Breast epithelium (tissue), 4 donors: ENCODE measurements around the gene HNRNPA0. TPM values are rescaled to one million over a fixed set of nuclear protein-coding genes. Genes with fewer than 3 reads are reported as not detected.

Experiments used
- DNase-seq, 2 donors: peaks; one replicate each; pipeline ENCODE4 v3.0.0-alpha.2; 2019; ENCODE audit warnings: low spot score in 2 of 2
- H3K27ac ChIP-seq, 2 donors: fragments of 200-600 bp; sonication (generic) in 1 of 2; one replicate each; pipeline ENCODE4 v1.5.1; 2016 to 2019; ENCODE audit warnings: mild to moderate bottlenecking in 1 of 2
- H3K27me3 ChIP-seq, 2 donors: fragments of 200-600 bp; sonication (generic) in 1 of 2; one replicate each; pipeline versions ENCODE4 v1.5.1 to v1.6.0; 2017 to 2019; ENCODE audit warnings: control low read depth in 1 of 2, mild to moderate bottlenecking in 1 of 2
- H3K36me3 ChIP-seq: fragments of 200-600 bp; one replicate; pipeline ENCODE4 v1.5.1; 2019
- H3K4me1 ChIP-seq, 2 donors: fragments of 200-600 bp; sonication (generic); one replicate each; pipeline ENCODE4 v1.5.1; 2016 to 2019; ENCODE audit warnings: control low read depth in 1 of 2
- H3K4me3 ChIP-seq, 3 donors: fragments of 200-600 bp; sonication (generic); 1 replicate in 2 of 3; 2 replicates in 1 of 3; pipeline ENCODE4 v1.5.1; 2016 to 2019; ENCODE audit warnings: mild to moderate bottlenecking in 3 of 3, moderate library complexity in 2 of 3
- H3K9me3 ChIP-seq, 2 donors: fragments of 200-600 bp; sonication (generic) in 1 of 2; one replicate each; pipeline ENCODE4 v1.5.1; 2016 to 2019; ENCODE audit warnings: control low read depth in 1 of 2
- POLR2A ChIP-seq: fragments of 450-650 bp; IDR thresholded peaks from one replicate; pipeline ENCODE4 v1.6.1; 2016; ENCODE audit warnings: antibody characterized with exemption, mild to moderate bottlenecking, moderate library complexity
- POLR2AphosphoS5 ChIP-seq, 3 donors: sonication (generic); formaldehyde crosslinking; IDR thresholded peaks; one replicate each; pipeline ENCODE4 v1.6.1; 2017; ENCODE audit warnings: antibody characterized with exemption in 3 of 3
- intact Hi-C: fragments of 100-400 bp; cut with DNase I; formaldehyde crosslinking; loops from one replicate; pipeline ENCODE4 v1.15.1; 2023; ENCODE audit warnings: low total_unique reads
- total RNA-seq, 3 donors: library from RNA; depleted of rRNA; stranded (reverse); fragments of >200 nt; gene quantifications; one replicate each; pipeline ENCODE4 v1.1.0, GENCODE V29; 2016
- TF ChIP-seq, protein P1 (sequence below), 3 donors: fragments of 450-650 bp; IDR thresholded peaks; one replicate each; pipeline ENCODE4 v1.5.1; 2016 to 2017; ENCODE audit warnings: antibody characterized with exemption in 3 of 3, mild to moderate bottlenecking in 3 of 3, moderate library complexity in 3 of 3

The HNRNPA0 gene
- total RNA-seq, 3 donors from 2014 or later, result 11.5 to 13.3 (median 11.8) TPM

DNA sequence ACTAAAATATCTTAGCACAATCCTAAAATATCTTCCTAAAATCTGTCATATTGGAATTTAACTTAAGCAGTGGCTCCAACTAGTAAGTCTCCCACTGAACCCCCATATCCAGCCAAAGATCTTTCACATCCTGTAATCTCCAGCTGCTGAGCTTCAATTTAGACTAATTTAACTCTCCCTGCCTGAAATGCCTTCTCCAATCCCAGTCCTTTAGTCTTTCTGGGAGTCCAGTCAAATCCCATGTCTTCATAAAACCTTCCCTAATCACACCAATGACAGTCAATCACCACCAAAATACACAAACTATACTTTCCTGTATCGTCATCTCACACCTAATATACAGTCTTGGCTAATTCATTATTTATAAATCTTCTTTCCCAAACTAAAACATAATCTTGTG, 17.7 kb downstream of the HNRNPA0 start:
- intact Hi-C loops, result no loop called here
- Histone ChIP-seq H3K27me3 (no peaks in the 10 kb centered on the region), H3K27ac (peak overlapping the region in 1 of 2 donors; percentile 36), H3K4me3 (no peak overlapping the region), H3K36me3 (no peaks in the 10 kb centered on the region), H3K9me3 (no peaks in the 10 kb centered on the region), H3K4me1 (no peaks in the 10 kb centered on the region)
- no peak for DNase-seq
- TF ChIP-seq, protein P1, sequence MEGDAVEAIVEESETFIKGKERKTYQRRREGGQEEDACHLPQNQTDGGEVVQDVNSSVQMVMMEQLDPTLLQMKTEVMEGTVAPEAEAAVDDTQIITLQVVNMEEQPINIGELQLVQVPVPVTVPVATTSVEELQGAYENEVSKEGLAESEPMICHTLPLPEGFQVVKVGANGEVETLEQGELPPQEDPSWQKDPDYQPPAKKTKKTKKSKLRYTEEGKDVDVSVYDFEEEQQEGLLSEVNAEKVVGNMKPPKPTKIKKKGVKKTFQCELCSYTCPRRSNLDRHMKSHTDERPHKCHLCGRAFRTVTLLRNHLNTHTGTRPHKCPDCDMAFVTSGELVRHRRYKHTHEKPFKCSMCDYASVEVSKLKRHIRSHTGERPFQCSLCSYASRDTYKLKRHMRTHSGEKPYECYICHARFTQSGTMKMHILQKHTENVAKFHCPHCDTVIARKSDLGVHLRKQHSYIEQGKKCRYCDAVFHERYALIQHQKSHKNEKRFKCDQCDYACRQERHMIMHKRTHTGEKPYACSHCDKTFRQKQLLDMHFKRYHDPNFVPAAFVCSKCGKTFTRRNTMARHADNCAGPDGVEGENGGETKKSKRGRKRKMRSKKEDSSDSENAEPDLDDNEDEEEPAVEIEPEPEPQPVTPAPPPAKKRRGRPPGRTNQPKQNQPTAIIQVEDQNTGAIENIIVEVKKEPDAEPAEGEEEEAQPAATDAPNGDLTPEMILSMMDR (IDR thresholded peaks at IDR 0.05), result no peak
- TF ChIP-seq POLR2AphosphoS5 (IDR thresholded peaks at IDR 0.05), result no peak
- TF ChIP-seq POLR2A, result no peak

GRCh38 chr5:137735555-137736284, 18.4 kb downstream of the HNRNPA0 start, which contains the start of gene KLHL3:
Gene KLHL3, minus strand, starts transcription at chr5:137736089. Its CDS starts 443 bp downstream, at chr5:137735646.
- intact Hi-C loops, result no loop called here
- no peak for DNase-seq
- TF ChIP-seq POLR2AphosphoS5 (IDR thresholded peaks at IDR 0.05) (no peak), POLR2A (no peak)
- TF ChIP-seq, protein P1 (IDR thresholded peaks at IDR 0.05), result peak in 1 of 3 donors; percentile 12
- no peaks in the 10 kb centered on the region for H3K36me3 ChIP-seq
- no peaks in the 10 kb centered on the region for H3K27me3 ChIP-seq
- no peaks in the 10 kb centered on the region for H3K4me1 ChIP-seq
- H3K9me3 ChIP-seq, result no peaks in the 10 kb centered on the region
- H3K4me3 ChIP-seq, result peak within 1 kb of the TSS; percentile 36 to 62 (median 47)
- H3K27ac ChIP-seq, result peak within 1 kb of the TSS; percentile 52 to 81

DNA sequence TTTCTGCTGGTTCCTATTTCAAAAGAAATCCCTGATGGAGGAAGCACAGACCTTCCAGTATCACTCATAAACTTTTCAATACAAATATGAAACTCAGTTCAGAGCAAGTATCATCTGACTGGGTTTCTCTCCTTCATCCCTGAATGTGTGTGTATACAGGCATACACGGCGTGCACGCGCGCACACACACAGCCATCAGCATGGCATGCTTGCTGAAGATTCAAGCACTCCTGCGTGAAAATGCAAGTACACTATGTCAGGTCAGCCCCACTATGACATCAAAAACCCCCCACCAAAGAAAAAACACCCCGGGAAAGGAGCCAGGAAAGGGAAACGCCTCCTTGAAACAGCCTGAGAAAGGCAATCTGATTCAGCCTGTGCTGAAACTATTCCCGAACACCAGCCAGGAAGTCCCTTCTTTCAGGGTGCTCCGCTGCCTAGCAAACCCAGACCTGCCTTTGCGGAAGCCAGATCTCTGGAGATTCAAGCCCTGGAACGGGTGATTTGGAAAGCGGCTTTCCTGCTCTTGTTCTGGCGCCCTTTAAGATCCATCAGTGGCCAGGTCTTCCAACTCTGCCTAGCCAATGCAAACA, 19.1 kb downstream of the HNRNPA0 start:
- no peaks in the 10 kb centered on the region for H3K36me3 ChIP-seq
- H3K9me3 ChIP-seq, result no peaks in the 10 kb centered on the region
- intact Hi-C loops, result no loop called here
- peak overlapping the region; percentile 36 to 62 (median 47) for H3K4me3 ChIP-seq
- H3K27ac ChIP-seq, result peak overlapping the region; percentile 52 to 81
- TF ChIP-seq, protein P1 (IDR thresholded peaks at IDR 0.05), result no peak
- TF ChIP-seq POLR2AphosphoS5 (IDR thresholded peaks at IDR 0.05) (no peak), POLR2A (no peak)
- no peaks in the 10 kb centered on the region for H3K4me1 ChIP-seq
- no peaks in the 10 kb centered on the region for H3K27me3 ChIP-seq
- DNase-seq, result no peak

GRCh38 chr5:137734331-137734730, 19.8 kb downstream of the HNRNPA0 start:
- H3K27ac ChIP-seq, result peak overlapping the region in 1 of 2 donors; percentile 81
- H3K4me3 ChIP-seq, result peak overlapping the region; percentile 36 to 62 (median 47)
- no peaks in the 10 kb centered on the region for H3K27me3 ChIP-seq
- intact Hi-C loops, result no loop called here
- no peaks in the 10 kb centered on the region for H3K36me3 ChIP-seq
- no peaks in the 10 kb centered on the region for H3K9me3 ChIP-seq
- no peak for DNase-seq
- TF ChIP-seq POLR2A (no peak), POLR2AphosphoS5 (IDR thresholded peaks at IDR 0.05) (no peak)
- TF ChIP-seq, protein P1 (IDR thresholded peaks at IDR 0.05), result no peak
- H3K4me1 ChIP-seq, result no peaks in the 10 kb centered on the region

- Histone ChIP-seq H3K4me3 (peak overlapping the region in 1 of 3 donors; percentile 62), H3K4me1 (no peaks in the 10 kb centered on the region)
- intact Hi-C loops, result no loop called here
These were observed 20.2 kb downstream of the HNRNPA0 start for GRCh38 chr5:137733922-137734321.

More at GRCh38 chr5:137733922-137734321, 20.2 kb downstream of the HNRNPA0 start:
- no peak for TF ChIP-seq POLR2A
- TF ChIP-seq, protein P1 (IDR thresholded peaks at IDR 0.05), result no peak
- no peak for TF ChIP-seq POLR2AphosphoS5 (IDR thresholded peaks at IDR 0.05)
- H3K9me3 ChIP-seq, result no peaks in the 10 kb centered on the region
- no peaks in the 10 kb centered on the region for H3K27me3 ChIP-seq
- no peak for DNase-seq
- no peaks in the 10 kb centered on the region for H3K36me3 ChIP-seq
- H3K27ac ChIP-seq, result peak overlapping the region in 1 of 2 donors; percentile 81
